ENCODE data around the gene EXOSC2.

Gene EXOSC2

GRCh38 chr9:130720762-130721161 lies 27.2 kb downstream of the EXOSC2 start:
- H3K4me3 ChIP-seq (ENCODE audit: low read depth, low read length) = no peak overlapping the region
- no peak for TF ChIP-seq CTCF (IDR thresholded peaks at IDR 0.05; ENCODE audit: low read depth, low read length)

GRCh38 chr9:130728721-130729120 lies 35.1 kb downstream of the EXOSC2 start:
- H3K4me3 ChIP-seq (ENCODE audit: low read depth, low read length) = no peak overlapping the region
- no peak for TF ChIP-seq CTCF (IDR thresholded peaks at IDR 0.05; ENCODE audit: low read depth, low read length)

- no peak overlapping the region for H3K4me3 ChIP-seq (ENCODE audit: low read depth, low read length)
- TF ChIP-seq CTCF (IDR thresholded peaks at IDR 0.05; ENCODE audit: low read depth, low read length) = no peak
Measured at GRCh38 chr9:130729145-130729544, 35.6 kb downstream of the EXOSC2 start.

GRCh38 chr9:130731355-130731754 lies 37.8 kb downstream of the EXOSC2 start:
- TF ChIP-seq CTCF (IDR thresholded peaks at IDR 0.05; ENCODE audit: low read depth, low read length) = no peak
- no peak overlapping the region for H3K4me3 ChIP-seq (ENCODE audit: low read depth, low read length)

GRCh38 chr9:130732136-130732535 lies 38.6 kb downstream of the EXOSC2 start:
- TF ChIP-seq CTCF (IDR thresholded peaks at IDR 0.05; ENCODE audit: low read depth, low read length) = no peak
- no peak overlapping the region for H3K4me3 ChIP-seq (ENCODE audit: low read depth, low read length)

GRCh38 chr9:130732793-130733221 lies 39.2 kb downstream of the EXOSC2 start:
- TF ChIP-seq CTCF (IDR thresholded peaks at IDR 0.05; ENCODE audit: low read depth, low read length) = no peak
- no peak overlapping the region for H3K4me3 ChIP-seq (ENCODE audit: low read depth, low read length)

- no peak for TF ChIP-seq CTCF (IDR thresholded peaks at IDR 0.05; ENCODE audit: low read depth, low read length)
- H3K4me3 ChIP-seq (ENCODE audit: low read depth, low read length) = no peak overlapping the region
Measured at GRCh38 chr9:130735566-130735965, 42.0 kb downstream of the EXOSC2 start.

All from WI38 (cell line).